ENCODE data around the gene EVA1A.

Gene EVA1A

DNA sequence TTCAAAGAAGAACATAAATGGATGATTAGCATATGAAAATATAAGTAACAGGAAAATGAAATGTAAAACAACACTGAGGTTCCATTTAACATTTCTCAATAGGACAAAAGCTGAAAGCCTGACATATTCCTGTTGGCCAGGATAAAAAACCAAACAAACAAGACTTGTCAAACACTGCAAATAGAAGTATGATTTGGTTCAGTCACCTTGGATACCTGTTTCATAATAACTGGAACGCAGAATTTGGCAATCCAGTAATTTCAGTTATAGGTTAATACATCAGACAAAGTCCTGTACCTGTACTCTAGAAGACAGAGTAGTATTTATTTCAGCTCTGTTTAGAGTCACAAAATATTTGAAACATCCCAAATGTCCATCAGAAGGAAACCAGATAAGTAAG is 16.5 kb upstream of the EVA1A start:
- TF ChIP-seq, protein P1, sequence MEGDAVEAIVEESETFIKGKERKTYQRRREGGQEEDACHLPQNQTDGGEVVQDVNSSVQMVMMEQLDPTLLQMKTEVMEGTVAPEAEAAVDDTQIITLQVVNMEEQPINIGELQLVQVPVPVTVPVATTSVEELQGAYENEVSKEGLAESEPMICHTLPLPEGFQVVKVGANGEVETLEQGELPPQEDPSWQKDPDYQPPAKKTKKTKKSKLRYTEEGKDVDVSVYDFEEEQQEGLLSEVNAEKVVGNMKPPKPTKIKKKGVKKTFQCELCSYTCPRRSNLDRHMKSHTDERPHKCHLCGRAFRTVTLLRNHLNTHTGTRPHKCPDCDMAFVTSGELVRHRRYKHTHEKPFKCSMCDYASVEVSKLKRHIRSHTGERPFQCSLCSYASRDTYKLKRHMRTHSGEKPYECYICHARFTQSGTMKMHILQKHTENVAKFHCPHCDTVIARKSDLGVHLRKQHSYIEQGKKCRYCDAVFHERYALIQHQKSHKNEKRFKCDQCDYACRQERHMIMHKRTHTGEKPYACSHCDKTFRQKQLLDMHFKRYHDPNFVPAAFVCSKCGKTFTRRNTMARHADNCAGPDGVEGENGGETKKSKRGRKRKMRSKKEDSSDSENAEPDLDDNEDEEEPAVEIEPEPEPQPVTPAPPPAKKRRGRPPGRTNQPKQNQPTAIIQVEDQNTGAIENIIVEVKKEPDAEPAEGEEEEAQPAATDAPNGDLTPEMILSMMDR (IDR thresholded peaks at IDR 0.05; ENCODE audit: extremely low read depth, missing control alignments) = no peak
- no peak for DNase-seq (ENCODE audit: low spot score)

DNA sequence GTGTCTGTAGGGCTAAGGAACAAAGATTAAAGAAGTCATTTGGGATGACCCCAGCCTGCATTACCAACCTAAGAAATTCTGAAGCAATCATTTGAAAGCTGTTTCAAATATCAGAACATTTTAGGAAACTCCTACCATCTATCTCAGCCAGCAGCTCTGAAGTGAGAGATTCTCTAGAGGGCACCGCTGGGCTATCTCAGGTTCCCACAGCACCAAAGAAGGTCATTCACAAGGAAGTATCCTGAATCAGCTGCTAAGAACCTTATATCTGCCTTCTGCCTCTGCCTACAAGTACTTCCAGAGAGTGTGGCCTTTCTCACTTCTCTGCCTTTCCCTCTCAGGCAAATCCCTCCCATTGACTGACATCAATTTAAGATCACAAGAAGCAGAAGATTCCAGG is 13.4 kb upstream of the EVA1A start:
- TF ChIP-seq, protein P1 (IDR thresholded peaks at IDR 0.05; ENCODE audit: extremely low read depth, missing control alignments) = no peak
- DNase-seq (ENCODE audit: low spot score) = no peak

DNA sequence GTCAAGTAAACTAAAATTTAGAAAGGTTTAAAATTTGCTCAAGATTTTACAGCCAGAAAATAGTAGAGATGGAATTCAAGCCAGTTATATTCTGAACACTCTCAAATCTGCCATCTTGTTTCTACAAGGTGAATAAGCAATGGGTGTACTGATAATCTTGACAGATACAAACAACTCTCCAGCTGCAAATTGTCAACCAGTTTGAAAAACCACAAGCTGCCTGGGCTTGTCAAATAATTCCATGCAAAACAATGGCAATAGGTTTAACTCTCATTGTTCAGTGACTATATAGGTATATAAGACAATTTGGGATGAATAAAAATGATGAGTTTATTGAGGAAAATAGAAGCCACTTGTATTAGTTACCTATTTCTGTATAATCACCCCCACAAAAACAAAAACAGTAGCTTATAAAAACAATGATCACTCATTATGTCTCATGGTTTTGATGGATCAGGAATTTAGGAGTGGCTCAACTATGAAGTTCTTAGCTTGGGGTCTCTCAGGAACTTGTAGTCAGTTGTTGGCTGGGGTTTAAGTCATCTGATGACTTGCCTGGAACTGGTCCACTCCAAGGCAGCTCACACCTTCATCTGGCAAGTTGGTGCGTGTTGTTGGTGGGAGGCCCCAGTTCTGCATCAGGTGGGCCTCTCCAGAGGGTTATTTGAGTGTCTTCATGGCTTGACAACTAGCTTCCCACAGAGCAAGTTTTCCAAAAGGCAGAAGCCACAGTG is 12.6 kb upstream of the EVA1A start:
- no peak for DNase-seq (ENCODE audit: low spot score)
- TF ChIP-seq, protein P1 (IDR thresholded peaks at IDR 0.05; ENCODE audit: extremely low read depth, missing control alignments) = no peak

DNA sequence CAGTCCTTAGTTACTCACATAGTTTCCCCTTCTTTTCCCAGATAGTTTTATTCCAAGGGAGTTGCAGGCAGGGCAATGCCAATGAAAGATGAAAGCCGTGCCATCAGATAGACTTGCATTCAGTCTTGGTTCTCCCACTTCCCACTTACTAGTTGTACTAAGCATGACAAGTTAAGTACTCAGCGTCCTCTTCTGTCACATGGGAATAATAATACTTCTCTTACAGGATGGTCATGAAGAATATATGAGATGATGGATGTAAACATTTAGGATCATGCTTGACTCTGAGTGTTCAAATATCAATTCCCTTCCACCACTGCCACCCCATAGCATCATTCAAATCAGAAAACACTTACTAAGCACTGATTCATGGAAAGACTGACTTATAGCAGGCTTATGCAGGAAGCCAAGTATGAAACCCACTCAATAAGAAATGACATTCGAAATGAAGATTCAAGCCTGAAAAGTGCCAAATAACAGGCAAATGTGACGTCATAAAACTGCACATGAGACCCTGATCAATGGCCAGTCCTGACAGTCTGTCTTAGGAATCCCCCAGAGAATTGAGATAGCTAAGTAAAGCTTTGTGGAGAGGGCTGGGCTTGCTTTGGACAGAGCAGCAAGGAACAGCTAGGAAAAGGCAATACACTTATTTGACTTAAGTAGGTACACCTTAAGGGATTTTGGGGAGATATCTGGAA is 11.1 kb upstream of the EVA1A start:
- DNase-seq (ENCODE audit: low spot score) = no peak
- TF ChIP-seq, protein P1 (IDR thresholded peaks at IDR 0.05; ENCODE audit: extremely low read depth, missing control alignments) = no peak

DNA sequence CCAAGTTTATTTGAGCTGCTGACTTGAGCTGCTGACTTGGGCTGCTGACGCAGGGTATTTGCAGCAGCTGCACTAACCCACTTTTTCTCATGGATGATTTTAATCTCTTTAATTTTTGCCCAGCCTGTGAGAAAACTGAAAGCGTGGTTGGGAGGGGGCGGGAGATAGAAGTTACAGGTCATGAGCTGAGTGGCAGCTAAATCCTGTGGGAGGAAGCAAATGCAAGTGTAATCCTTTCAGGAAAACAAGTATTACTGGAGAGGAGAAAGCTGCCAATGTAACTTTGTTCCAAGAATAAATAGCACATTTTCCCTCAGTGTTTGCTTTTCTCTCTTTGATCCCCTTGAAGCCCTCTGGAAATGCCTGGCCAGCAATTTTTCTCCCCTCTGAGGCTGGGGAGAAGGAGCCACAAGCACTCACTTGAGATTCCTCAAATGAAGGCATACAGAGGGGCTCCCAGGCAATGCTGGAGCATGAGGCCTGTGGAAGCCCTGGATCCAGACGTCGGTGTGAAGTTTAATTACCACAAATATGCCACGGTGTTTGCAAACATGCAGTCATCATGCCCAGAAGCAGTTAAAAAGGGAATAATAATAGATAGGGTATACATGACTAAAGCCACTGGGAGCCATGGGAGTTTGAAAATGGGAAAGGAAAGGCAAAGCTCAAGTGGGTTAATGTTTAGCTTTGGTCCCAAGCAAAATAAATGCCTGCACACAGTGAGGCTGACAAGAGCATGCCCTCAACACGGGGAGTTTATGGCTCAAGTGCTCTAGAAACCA is 10.4 kb upstream of the EVA1A start:
- TF ChIP-seq, protein P1 (IDR thresholded peaks at IDR 0.05; ENCODE audit: extremely low read depth, missing control alignments) = no peak
- no peak for DNase-seq (ENCODE audit: low spot score)

DNA sequence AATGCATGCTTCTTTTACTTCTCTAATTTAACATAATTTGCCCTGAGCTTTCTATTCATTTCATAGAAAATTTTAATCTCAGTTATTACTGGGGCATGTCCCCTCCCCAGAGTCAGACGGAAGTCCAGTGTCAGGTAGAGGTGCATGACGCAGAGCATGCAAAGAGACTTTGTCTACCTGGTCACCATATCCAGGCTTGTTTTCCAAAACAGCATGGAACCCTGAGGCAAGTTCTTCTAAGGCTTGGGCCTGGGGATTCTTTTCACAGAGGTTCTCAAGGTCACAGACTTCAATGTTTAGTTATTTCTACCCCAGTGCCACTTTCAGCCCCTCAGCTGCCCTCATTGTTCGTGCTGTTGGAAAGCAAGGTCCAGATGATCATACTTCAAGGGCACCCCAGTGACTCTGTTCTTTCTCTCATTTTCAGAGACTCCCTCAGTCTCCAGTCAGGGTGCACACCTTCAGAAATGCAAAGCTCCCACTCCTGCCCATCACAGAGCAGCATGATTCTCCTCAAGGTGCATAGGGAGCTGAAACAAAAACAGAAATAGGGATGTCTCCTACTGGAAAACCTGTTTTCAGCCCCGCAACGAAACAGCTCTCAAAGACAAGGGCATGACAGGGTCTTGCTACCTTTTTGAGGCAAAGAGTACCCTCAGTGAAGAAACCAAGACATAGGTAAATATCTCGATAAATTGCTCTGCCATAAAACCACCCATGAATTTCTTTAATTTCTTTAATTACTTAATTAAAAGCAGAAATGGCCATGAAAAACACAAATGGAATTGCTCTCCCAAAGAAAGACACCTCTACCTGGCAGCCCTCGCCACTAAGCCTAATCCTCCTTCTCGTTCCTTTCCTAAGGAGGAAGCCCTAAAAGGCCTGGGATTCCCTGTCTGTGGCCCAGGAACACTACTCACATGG is 9.5 kb upstream of the EVA1A start:
- DNase-seq (ENCODE audit: low spot score) = no peak
- TF ChIP-seq, protein P1 (IDR thresholded peaks at IDR 0.05; ENCODE audit: extremely low read depth, missing control alignments) = no peak

All from GM20000 (cell line).